Hematopoietic multipotent progenitor cell treated with erythropoietin and hydrocortisone succinate and interleukin-3 and kit ligand, for 6 days (in vitro differentiated cells): ENCODE measurements around the gene UBXN10.

Experiments used
- DNase-seq: peaks from one replicate; pipeline ENCODE4 v3.0.0-alpha.2; 2015

The UBXN10 gene

DNA sequence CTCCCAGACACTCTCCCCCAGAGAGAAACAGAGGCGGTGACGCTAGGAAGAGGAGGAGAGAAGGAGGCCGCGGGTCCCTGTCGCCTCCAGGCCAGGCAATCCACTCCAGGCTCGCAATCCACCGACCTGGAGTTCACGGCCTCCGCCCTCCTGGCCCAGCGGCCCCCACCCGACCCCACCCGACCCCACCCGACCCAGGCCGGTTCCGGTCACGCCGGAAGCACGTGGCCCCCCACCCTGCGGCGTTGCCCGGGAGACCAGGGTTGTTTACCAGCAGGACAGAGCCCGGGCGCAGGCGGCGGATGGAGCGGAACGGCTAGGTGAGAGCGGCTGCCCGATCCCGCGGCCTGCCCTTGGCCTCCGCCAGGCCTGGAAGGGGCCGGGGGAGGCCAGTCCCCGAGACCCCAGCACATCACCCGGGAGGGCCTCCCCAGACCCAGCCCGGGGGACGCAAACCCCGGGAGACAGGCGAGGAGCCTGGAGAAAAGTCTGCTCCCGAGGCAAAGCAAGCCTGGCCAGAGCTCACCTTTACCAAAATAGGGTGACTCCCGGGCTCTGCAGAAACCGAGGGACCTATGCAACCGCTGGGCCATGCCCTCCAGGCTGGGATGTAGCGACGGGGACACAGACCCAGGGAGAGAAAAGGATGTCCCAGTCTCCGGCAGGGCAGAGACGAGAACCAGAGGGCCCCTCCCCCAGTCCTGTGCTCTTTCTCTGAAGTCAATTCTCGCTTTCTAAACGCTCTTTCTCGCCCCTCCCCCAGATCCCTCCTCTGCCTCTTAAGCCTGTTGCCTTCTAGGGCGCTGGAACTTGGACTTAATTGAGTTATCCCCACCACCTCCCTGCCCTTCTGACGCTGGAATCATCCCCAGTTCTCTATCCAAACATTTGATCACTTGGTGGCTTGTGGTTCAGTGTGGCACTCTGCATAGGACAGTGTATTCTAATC, at the start of gene UBXN10, which contains the start of gene PLA2G2C:
UBXN10 (plus strand) TSS at position 263 of the 949 bp plus-strand sequence. CDS start 4,466 bp downstream, outside the sequence.
PLA2G2C (minus strand) TSS at position 685 of the 949 bp plus-strand sequence. CDS start 9,155 bp downstream, outside the sequence.
- DNase-seq = peak; percentile 88

- no peak for DNase-seq
Observed at GRCh38 chr1:20136249-20136648, 49.6 kb upstream of the UBXN10 start.

- no peak for DNase-seq
Observed at GRCh38 chr1:20137055-20137454, 48.8 kb upstream of the UBXN10 start.

GRCh38 chr1:20137604-20138003, 48.3 kb upstream of the UBXN10 start:
- DNase-seq = no peak

DNA sequence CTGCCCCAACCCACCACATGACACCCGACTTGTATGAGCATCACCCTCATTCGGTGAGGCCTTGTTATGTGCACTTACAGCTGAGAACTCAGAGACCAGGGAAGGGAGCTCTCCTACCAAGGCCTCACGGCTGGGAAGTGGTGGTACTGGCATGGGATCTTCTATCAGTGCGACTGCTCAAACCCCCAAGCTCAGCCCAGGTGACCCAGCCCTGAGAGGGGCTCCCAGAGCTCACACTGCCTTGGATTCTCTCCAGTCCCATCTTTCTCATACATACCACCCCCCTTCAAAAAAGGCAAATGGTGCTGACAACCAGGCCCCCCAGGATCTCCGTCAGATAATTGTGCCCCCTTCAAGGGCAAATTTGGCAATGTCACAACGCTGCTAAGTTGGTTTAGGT, 47.5 kb upstream of the UBXN10 start:
- no peak for DNase-seq

DNA sequence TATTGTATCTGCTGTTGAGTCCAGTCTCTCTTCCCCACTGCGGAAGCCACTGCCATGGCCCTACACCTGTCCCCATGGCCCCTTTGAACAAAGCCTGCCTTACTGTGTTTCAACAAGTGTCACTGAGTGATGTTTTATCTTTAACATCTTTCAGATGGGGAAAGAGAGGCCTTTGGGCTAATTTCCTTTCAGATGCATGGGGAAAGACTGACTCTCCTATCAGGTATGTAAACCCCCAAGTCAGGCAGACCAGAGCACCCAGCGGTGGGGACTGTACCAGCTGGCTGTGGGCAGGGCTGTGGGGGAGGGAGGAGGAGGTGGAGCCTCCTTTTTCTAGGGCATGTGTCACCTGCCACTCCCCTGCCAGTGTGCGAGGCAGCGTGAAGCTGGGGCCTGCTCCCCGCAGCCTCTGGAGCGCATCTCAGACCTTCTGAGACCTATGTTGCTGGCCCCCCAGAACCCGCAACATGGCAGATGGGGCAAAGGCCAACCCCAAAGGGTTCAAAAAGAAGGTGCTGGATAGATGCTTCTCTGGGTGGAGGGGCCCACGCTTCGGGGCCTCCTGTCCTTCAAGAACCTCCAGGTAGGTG, 46.8 kb upstream of the UBXN10 start, which contains the start of gene PLA2G2F:
PLA2G2F (plus strand) TSS at position 363 of the 590 bp plus-strand sequence; CDS start at position 468, 105 bp downstream.
- no peak for DNase-seq

DNA sequence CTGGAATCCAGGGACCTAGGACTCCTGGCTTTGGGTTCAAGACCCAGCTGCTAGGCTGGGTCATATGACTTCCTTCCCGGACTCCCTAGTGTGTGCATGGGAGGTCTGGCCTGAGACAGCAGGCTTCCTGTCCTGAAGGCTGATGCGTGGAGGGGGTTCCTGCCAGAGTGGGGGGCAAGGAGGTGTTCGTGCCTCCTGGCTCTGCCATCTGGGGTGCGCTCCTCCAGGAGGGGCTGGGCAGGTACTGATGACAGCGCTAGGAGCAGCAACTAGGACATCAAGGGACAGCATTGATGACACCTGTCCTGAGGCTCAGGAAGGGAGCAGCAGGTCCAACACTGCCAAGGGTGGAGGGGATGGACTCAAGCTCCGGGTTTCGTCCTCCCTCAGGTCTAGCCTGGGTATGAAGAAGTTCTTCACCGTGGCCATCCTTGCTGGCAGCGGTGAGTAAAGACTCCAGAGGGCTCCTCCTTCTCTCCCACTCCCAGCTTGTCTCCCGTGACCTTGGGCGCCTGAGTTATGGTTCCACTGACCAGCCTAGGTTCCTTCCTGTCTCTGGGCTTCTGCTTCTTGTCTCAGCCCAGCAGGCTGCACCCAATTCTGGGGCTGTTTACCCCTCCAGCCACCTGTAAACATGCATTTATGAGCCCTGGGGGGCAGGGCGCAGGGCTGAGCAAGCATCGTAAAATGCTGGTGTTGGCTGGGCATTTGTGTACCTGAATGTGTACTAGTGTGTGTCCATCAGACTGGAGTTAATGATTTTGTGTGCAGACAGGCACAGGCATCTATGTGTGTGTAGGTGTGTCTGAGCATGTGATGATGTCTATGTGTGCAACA, 45.9 kb upstream of the UBXN10 start:
- no peak for DNase-seq

DNA sequence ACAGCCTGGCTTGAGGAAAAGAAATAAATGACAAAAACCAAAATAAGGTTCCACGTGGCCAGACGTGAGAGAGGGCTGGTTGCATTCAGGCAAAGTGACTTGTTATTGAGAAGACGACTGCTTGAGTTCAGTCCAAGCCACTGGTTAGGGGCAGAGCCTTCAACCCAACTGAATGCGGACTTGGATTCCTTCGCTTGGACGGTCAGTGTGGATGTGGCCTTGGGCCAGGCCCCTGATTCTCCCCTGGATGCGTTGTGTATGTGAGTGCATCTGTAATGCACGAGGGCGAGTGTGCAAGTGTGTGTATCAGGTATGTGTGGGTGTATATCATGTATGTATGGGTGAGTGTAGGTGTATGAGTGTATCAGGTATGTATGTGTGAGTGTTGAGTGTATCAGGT, 44.9 kb upstream of the UBXN10 start:
- DNase-seq = no peak

DNA sequence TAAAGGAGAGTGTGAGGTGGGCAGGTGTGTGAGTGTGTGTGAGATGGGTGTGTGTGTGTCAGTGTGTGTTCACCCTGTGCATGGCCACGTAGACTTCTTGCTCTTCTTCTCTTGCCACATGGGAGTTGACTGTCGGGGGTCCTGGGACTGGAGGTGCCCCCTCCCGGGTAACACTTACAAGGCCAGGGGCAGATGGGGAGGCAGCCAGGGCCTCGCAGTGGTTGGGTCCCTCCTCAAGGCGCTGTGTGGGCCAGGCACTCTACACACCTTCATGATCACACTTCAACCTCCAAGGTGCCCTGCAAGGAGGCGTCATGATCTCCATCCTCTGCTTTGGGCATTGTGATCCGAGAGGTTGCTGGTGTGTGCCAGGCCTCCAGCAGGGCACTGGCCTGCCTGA, 44.4 kb upstream of the UBXN10 start:
- no peak for DNase-seq

DNA sequence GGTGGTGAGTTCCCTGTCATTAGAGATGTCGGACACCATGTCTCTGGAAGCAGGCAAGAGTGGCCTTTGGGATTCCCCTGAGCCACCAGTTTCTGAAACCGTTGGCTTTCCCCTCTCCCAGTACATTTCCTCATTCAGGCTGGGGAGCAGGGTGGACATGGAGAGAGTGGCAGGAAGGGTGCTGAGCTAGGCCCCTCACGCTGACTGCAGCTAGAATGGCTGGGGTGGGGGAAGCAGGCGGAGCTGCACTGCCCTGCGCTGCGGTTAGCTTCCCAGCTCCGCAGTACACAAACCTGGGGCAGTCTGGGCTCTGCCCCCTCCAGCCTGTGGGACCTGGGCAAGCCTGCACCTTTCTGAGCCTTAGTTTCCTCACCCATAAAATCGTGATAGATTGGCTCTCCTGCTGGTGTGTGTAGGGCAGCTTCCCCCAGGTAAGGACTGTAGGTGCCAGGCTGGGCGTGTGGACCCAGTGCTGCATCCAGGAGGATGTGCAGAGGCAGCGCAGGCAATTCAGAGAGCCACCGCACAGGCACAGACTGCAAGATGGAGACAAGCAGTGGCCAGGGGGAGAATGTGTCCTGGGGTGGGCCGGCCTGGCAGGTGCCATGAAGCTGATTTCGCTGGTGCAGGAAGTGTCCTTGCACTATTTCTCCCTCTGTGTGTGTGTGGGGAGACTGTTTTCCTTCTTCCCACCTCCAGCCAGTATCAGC, 43.7 kb upstream of the UBXN10 start:
- no peak for DNase-seq

DNA sequence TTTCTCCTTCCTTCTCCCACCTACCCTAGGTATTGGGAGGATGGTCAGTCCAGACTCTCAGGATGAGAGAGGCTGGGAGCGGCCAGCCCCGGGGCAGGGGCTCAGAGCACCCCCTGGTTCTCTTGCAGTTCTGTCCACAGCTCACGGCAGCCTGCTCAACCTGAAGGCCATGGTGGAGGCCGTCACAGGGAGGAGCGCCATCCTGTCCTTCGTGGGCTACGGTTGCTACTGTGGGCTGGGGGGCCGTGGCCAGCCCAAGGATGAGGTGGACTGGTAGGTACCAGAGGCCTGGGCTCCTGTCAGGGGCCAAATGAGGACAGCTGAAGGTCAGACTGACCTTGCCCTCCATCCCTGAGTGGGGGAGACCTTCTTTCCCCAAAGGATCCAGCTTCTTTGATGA, 42.6 kb upstream of the UBXN10 start:
- DNase-seq = no peak

DNA sequence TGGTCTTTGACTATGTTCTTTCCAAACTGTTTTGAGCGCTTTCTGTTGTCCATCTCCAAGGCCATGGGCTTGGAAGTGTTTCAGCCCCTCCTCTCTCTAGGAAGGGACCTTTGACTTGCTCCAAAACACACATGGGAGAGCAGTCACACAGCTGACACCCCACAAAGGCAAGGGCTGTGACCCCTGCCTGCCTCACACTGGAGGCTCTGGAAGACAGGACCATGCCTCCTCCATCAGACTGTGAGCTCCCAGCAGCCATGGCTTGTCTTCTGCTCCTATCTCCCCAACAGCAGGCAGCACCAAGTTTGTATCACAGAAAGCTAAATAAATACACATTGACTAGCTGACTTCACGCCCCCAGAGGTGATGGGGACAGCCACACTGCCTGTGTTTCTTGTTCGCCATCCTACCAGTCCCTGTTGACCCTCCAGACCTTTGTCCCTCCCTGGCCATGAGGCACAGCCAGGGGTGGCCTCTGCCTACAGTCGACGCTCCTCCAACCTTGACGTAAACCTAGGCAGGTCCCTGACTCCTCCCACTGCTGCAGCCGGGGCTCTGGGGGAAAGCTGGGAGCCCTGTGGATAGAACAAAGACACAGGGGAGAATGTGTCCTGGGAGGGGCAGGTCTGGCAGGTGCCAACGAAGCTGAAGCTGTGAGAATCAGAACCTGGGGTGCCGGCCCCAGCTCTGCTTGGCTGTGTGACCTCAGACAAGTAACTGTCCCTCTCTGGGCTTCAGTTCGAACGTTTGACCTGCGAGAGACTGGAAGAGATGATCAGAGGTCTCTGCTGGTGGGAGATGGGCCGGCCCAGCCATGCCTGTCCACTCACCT, 41.9 kb upstream of the UBXN10 start:
- no peak for DNase-seq

GRCh38 chr1:20147846-20148570, 37.9 kb upstream of the UBXN10 start:
- DNase-seq = no peak

DNA sequence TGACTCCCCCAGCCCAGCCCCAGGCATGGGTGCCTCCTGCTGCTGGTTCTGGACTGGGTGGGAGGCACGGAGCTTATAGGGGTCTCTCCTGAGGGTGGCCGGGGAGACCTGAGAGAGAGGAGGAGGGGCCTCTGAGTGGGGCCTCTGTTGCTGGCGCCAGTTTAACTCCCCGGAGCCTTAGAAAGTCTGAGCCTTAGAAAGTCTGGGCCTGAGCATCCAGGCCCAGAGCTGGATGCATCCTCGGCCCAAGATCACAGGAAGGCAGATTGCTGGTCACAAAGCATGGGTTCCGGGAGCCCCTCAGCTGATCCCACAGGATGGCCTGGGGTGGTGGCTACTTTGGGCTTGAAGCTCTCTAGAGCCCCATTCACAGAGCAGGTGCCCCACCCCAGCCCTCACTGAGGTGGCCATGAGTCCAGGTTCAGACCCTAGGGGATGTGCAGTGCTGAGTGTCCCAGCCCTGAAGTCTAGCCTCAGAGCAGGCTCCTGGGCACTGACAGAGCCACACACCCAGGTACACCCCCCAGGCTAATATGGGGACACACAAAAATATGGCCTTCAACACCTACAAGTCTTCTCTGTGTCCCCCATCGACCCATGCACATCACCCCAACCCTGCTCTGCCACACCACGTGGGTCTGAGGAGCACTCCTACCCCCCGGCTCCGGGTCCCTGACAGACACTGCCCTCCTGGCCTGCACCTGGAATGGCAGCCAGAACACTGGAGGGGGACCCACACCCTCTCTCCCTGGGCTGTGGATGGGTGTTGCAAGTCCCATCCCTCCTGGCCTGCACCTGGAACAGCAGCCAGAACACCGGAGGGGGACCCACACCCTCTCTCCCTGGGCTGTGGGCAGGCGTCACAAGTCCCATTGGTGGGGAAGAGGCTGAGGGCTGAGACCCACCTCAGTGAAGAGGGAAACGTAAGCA, 37.1 kb upstream of the UBXN10 start:
- DNase-seq = no peak

DNA sequence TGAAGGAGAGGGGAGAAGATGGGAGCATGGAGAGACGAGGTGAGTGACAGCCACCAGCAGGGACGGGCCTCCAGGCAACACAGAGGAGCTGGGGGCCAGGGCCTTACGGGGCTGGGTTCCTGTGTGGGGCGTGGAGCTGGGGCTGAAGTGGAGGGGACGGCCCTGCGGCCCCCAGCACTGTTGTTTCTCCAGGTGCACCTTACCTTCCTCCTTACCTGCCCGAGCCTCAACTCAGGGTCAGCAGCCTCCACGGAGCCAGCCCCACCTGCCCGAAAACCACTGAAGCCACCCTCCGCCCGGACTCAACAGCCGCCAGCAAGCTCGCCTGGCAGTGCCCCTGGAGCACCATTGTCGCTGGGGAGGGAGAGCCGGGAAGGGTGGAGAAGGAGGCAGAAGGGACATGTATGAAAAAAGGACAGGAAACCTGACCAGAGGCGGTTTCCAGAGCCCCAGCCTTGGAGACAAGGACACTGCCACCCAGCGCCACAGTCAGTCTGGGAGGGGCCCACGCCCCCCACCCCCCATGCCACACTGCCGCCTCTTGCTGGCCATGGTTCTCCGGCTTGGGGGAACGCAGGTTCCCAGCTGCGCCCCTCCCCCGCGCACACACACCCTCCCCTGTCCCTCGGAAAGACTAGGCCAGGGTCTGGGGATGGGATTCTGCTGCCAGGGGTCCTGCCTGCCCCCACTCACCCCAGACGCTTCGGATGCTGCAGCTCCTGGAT, 36.1 kb upstream of the UBXN10 start:
- no peak for DNase-seq

DNA sequence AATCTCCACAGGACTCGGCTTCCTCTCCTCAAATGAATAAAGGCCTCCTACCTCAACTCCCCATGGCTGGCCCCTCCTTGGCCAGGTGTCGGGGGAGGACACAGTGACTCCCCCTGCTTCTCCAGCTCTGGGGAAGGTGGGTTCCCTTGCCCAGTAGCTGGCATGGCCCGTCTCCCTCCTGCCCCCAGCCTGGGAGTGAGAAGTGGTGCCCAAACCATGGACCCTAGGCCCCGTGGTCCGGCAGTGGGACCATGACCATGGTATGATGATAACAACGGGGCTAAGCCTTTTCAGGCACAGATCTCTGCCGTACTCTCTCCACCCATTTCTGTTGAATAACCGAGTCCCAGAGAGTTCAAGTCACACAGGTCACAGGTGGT, 35.6 kb upstream of the UBXN10 start:
- no peak for DNase-seq

GRCh38 chr1:20150969-20151368, 34.9 kb upstream of the UBXN10 start:
- DNase-seq = no peak

- peak; percentile 87 for DNase-seq
Observed at GRCh38 chr1:20151906-20152598, 33.8 kb upstream of the UBXN10 start.
